H1 (cell line): Measurements from ENCODE around the gene FOXD2. TPM values are rescaled to one million over a fixed set of nuclear protein-coding genes. Genes with fewer than 3 reads are reported as not detected.
A peak's percentile ranks its signal among the peaks of the same experiment; 100 is the strongest.

Experiments used
- CTCF ChIA-PET: fragments of 300-600 bp; sonication (Branson Sonifier 250); formaldehyde crosslinking; loops from one replicate; lab custom pipeline; 2021; ENCODE audit not compliant: partially characterized antibody; lab: Charles Lee
- POLR2A ChIA-PET: fragments of 300-600 bp; sonication (Branson Sonifier 250); formaldehyde crosslinking; loops from one replicate; lab custom pipeline; 2021; ENCODE audit warnings: inconsistent platforms; ENCODE audit not compliant: partially characterized antibody; lab: Charles Lee
- DNase-seq, 2 experiments: peaks; one replicate each; pipeline versions ENCODE4 v3.0.0 to v3.0.0-alpha.2; 2010 to 2022; ENCODE audit warnings: low spot score in 2 of 2, low read depth in 1 of 2, mixed read lengths in 1 of 2
- FAIRE-seq: peaks from 2 replicates; lab custom pipeline; 2011; peaks lifted over from hg19 to GRCh38; lab: Jason Lieb, UNC
- H2AFZ ChIP-seq: 2 replicates; pipeline ENCODE4 v1.8.1; 2012; ENCODE audit warnings: low read length, inconsistent platforms
- H2AK5ac ChIP-seq: 2 replicates; pipeline ENCODE4 v1.6.1; 2013; ENCODE audit warnings: low read depth, low read length
- H2BK120ac ChIP-seq: replicated peaks from 2 replicates; pipeline ENCODE3; 2013; ENCODE audit warnings: low read depth, low read length, inconsistent platforms
- H2BK12ac ChIP-seq: 2 replicates; pipeline ENCODE4 v1.6.1; 2013; ENCODE audit warnings: low read depth, low read length
- H2BK15ac ChIP-seq: 2 replicates; pipeline ENCODE4 v1.6.1; 2013; ENCODE audit warnings: low read length
- H2BK20ac ChIP-seq: 2 replicates; pipeline ENCODE4 v1.6.1; 2013; ENCODE audit warnings: low read length
- H2BK5ac ChIP-seq: 2 replicates; pipeline ENCODE4 v1.6.1; 2013; ENCODE audit warnings: low read depth, low read length
- H3K14ac ChIP-seq: 2 replicates; pipeline ENCODE4 v1.6.1; 2013; ENCODE audit warnings: inconsistent platforms; ENCODE audit not compliant: insufficient read length
- H3K18ac ChIP-seq: 2 replicates; pipeline ENCODE4 v1.6.1; 2013; ENCODE audit warnings: low read length; ENCODE audit errors: extremely low read depth
- H3K23ac ChIP-seq: 2 replicates; pipeline ENCODE4 v1.6.1; 2013; ENCODE audit warnings: inconsistent platforms; ENCODE audit not compliant: insufficient read length
- H3K23me2 ChIP-seq: 2 replicates; pipeline ENCODE4 v1.6.1; 2013; ENCODE audit warnings: low read depth, low read length
- H3K27ac ChIP-seq: 2 replicates; pipeline ENCODE4 v1.6.1; 2011; ENCODE audit warnings: low read depth, low read length, inconsistent platforms
- H3K27me3 ChIP-seq, 4 experiments: replicated peaks in 1 of 4; 1 replicate in 1 of 4; 2 replicates in 3 of 4; pipeline versions ENCODE4 v1.6.1 to v1.8.1; 2011 to 2013; ENCODE audit warnings: low read length in 3 of 4, mild to moderate bottlenecking in 3 of 4, inconsistent platforms in 2 of 4, mixed read lengths in 2 of 4, moderate library complexity in 1 of 4; ENCODE audit not compliant: control insufficient read depth in 3 of 4, insufficient read depth in 3 of 4; ENCODE audit errors: extremely low read depth in 1 of 4
- H3K36me3 ChIP-seq, 4 experiments: 2 replicates each; pipeline versions ENCODE4 v1.6.1 to v1.8.1; 2011 to 2013; ENCODE audit warnings: mild to moderate bottlenecking in 4 of 4, low read length in 3 of 4, moderate library complexity in 2 of 4, control low read depth in 1 of 4, inconsistent platforms in 1 of 4; ENCODE audit not compliant: insufficient read depth in 4 of 4, control insufficient read depth in 2 of 4
- H3K4ac ChIP-seq: replicated peaks from 2 replicates; pipeline ENCODE3; 2013; ENCODE audit warnings: low read length, low read depth, mixed read lengths, inconsistent platforms; ENCODE audit not compliant: insufficient read length
- H3K4me1 ChIP-seq, 4 experiments: replicated peaks in 1 of 4; 1 replicate in 1 of 4; 2 replicates in 3 of 4; pipeline versions ENCODE4 v1.6.1 to v1.8.1; 2011 to 2013; ENCODE audit warnings: low read length in 3 of 4, inconsistent platforms in 2 of 4, mixed read lengths in 1 of 4; ENCODE audit not compliant: insufficient read depth in 4 of 4, control insufficient read depth in 3 of 4
- H3K4me2 ChIP-seq, 2 experiments: 2 replicates each; pipeline versions ENCODE4 v1.6.1 to v1.8.1; 2011 to 2013; ENCODE audit warnings: low read depth in 2 of 2, low read length in 2 of 2, control low read depth in 1 of 2, inconsistent platforms in 1 of 2, mild to moderate bottlenecking in 1 of 2; ENCODE audit not compliant: insufficient read depth in 1 of 2
- H3K4me3 ChIP-seq, 4 experiments: fragments of 200-600, 300-600 bp in 1 of 4; sonication (generic), shearing (Covaris generic), sonication (Bioruptor Twin) in 1 of 4; 2 replicates each; pipeline versions ENCODE4 v1.5.1 to v1.8.1; 2011 to 2016; ENCODE audit warnings: low read length in 4 of 4, low read depth in 3 of 4, control low read depth in 2 of 4, inconsistent platforms in 2 of 4, mild to moderate bottlenecking in 2 of 4, mixed read lengths in 1 of 4, moderate library complexity in 1 of 4; ENCODE audit not compliant: insufficient read depth in 2 of 4; ENCODE audit errors: extremely low read depth in 1 of 4
- H3K56ac ChIP-seq: replicated peaks from 2 replicates; pipeline ENCODE3; 2013; ENCODE audit warnings: low read depth, mild to moderate bottlenecking, mixed read lengths, low read length, inconsistent platforms; ENCODE audit not compliant: insufficient read length
- H3K79me1 ChIP-seq: 2 replicates; pipeline ENCODE4 v1.6.1; 2013; ENCODE audit warnings: low read depth, low read length, control low read depth
- H3K79me2 ChIP-seq, 2 experiments: 2 replicates each; pipeline versions ENCODE4 v1.6.1 to v1.8.1; 2012 to 2013; ENCODE audit warnings: low read length in 2 of 2, mild to moderate bottlenecking in 2 of 2, inconsistent platforms in 1 of 2; ENCODE audit not compliant: insufficient read depth in 2 of 2, control insufficient read depth in 1 of 2
- H3K9ac ChIP-seq, 4 experiments: replicated peaks in 1 of 4; 1 replicate in 1 of 4; 2 replicates in 3 of 4; pipeline versions ENCODE4 v1.6.1 to v1.8.1; 2011 to 2013; ENCODE audit warnings: low read depth in 3 of 4, low read length in 3 of 4, control low read depth in 2 of 4, mild to moderate bottlenecking in 2 of 4, moderate library complexity in 2 of 4, inconsistent platforms in 1 of 4; ENCODE audit errors: extremely low read depth in 1 of 4
- H3K9me3 ChIP-seq, 2 experiments: 2 replicates each; pipeline versions ENCODE4 v1.6.1 to v1.8.1; 2012 to 2013; ENCODE audit warnings: mild to moderate bottlenecking in 2 of 2, moderate library complexity in 2 of 2, control low read depth in 1 of 2, inconsistent platforms in 1 of 2, low read depth in 1 of 2, low read length in 1 of 2, mixed read lengths in 1 of 2; ENCODE audit not compliant: insufficient read depth in 2 of 2
- H4K20me1 ChIP-seq, 2 experiments: replicated peaks in 1 of 2; 2 replicates each; pipeline versions ENCODE3 to v1.8.1; 2011 to 2013; ENCODE audit warnings: inconsistent platforms in 2 of 2, low read length in 2 of 2, mild to moderate bottlenecking in 1 of 2; ENCODE audit not compliant: insufficient read depth in 2 of 2, control insufficient read depth in 1 of 2
- H4K5ac ChIP-seq: 2 replicates; pipeline ENCODE4 v1.6.1; 2013; ENCODE audit warnings: low read length, low read depth, mixed read lengths, inconsistent platforms; ENCODE audit not compliant: insufficient read length
- H4K8ac ChIP-seq: 2 replicates; pipeline ENCODE4 v1.8.0; 2013; ENCODE audit warnings: mild to moderate bottlenecking, moderate library complexity, low read length, inconsistent platforms; ENCODE audit not compliant: insufficient read depth; ENCODE audit errors: extremely low read depth
- H4K91ac ChIP-seq: replicated peaks from 2 replicates; pipeline ENCODE3; 2013; ENCODE audit warnings: low read length, mixed read lengths, inconsistent platforms; ENCODE audit not compliant: insufficient read length
- CBX8 ChIP-seq: fragments of 300-800, 300-1000 bp; sonication (generic); IDR thresholded peaks from 2 replicates; pipeline ENCODE4 v1.7.1; 2016; ENCODE audit warnings: low read depth, low read length, borderline replicate concordance
- CTBP2 ChIP-seq: IDR thresholded peaks from 2 replicates; pipeline ENCODE4 v1.7.0; 2011; ENCODE audit warnings: borderline replicate concordance, mild to moderate bottlenecking, moderate library complexity, mixed read lengths, low read length; ENCODE audit not compliant: insufficient read depth, insufficient read length
- PHF8 ChIP-seq: fragments of 200-600 bp; sonication (generic); conservative IDR thresholded peaks from 2 replicates; pipeline ENCODE4 v1.7.1; 2012; ENCODE audit warnings: low read depth, mild to moderate bottlenecking, inconsistent platforms, low read length, moderate library complexity
- RNF2 ChIP-seq: fragments of 200-900, 300-1000 bp; sonication (generic); IDR thresholded peaks from 2 replicates; pipeline ENCODE4 v1.7.1; 2016; ENCODE audit warnings: borderline replicate concordance, low read depth, mild to moderate bottlenecking, antibody characterized with exemption, low read length; ENCODE audit not compliant: poor library complexity, severe bottlenecking; ENCODE audit errors: missing control alignments
- SUZ12 ChIP-seq: fragments of 200-600 bp; sonication (generic); IDR thresholded peaks from 2 replicates; pipeline ENCODE4 v1.6.1; 2012; ENCODE audit warnings: mild to moderate bottlenecking, inconsistent platforms, low read length, moderate library complexity, mixed read lengths
- TAF1 ChIP-seq: IDR thresholded peaks from 2 replicates; pipeline ENCODE4 v1.6.1; 2011; ENCODE audit warnings: mild to moderate bottlenecking, low read depth, low read length
- WGBS, 2 experiments: shearing (Covaris generic) in 1 of 2; methylation state at CpG; one replicate each; pipeline versions ENCODE4 v1.1.6 to v1.1.7; 2013 to 2015; ENCODE audit warnings: low lambda C conversion rate in 2 of 2, mixed read lengths in 2 of 2, inconsistent platforms in 1 of 2, low coverage in 1 of 2, missing lambda C conversion rate in 1 of 2; ENCODE audit not compliant: insufficient replicate concordance in 2 of 2, insufficient coverage in 1 of 2, insufficient read length in 1 of 2; ENCODE audit errors: extremely low coverage in 1 of 2, missing lambda C conversion rate in 1 of 2; 5-methylcytosine and 5-hydroxymethylcytosine counted together
- polyA plus RNA-seq, 7 experiments: library from polyadenylated mRNA; depleted of rRNA in 3 of 7; stranded (reverse) in 5 of 7; unstranded in 2 of 7; fragments of >200 nt in 5 of 7; fragments of 200-250 nt in 2 of 7; gene quantifications; 1 replicate in 5 of 7; 2 replicates in 1 of 7; 4 replicates in 1 of 7; pipeline versions ENCODE4 v1.2.1 to v1.2.3, GENCODE V29; 2011 to 2013; ENCODE audit warnings: missing spikeins in 2 of 7, mixed read lengths in 2 of 7
- total RNA-seq: library from RNA; stranded (reverse); fragmentation: NEBNext Ultra II Directional; extraction: Animal tissue kit (Norgen Biotek cat#: 25700); gene quantifications from 2 replicates; pipeline ENCODE4 v1.2.1, GENCODE V29; 2021

FOXD2 gene
- total and polyA plus RNA-seq, 2 of the 8 experiments (the other 6 are each of a cell fraction or from before 2014, with no cell fraction given), result not detected

DNA sequence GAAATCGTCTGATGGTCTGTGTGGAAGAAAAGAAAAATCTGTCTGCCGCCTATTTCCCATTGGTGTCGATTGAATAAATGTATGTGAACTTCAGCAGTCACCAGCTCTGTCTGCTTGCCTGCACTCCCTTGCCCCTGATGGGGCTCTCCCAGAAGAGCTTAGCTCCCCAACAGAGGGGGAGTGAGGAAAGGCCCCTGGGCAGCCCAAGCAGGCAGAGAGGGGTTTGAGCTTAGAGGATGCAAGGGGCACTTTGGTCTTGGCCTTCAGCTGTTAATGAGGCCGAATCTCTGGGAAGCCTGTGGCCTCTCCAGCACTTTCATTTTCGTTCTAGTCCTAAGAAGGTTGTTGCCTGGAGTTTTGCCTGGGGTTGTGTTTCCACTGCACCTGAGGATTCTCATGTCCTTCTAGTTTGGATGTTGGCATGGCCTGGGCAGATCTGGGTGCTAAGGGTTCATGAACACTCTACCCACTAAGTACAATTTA is 2.8 kb downstream of the FOXD2 start:
- peak in 1 of 2 experiments; percentile 63 for DNase-seq
- Histone ChIP-seq H3K23ac (no peak overlapping the region), H3K18ac (no peak overlapping the region), H3K79me2 (no peaks in the 10 kb centered on the region), H2BK15ac (no peak overlapping the region), H3K4me3 (no peak overlapping the region), H3K4me1 (peaks cover 9 to 37% (median 16%) of the 10 kb centered on the region in 4 experiments), H3K4me2 (no peak overlapping the region), H4K20me1 (peaks cover 12 to 15% of the 10 kb centered on the region in 2 experiments), H2AK5ac (no peak overlapping the region; the same call in 1 of the 2 replicates), H3K9me3 (no peaks in the 10 kb centered on the region; a peak in 1 of 4 replicates), H2BK5ac (no peak overlapping the region), H2BK20ac (no peak overlapping the region), H3K79me1 (no peaks in the 10 kb centered on the region), H2BK12ac (no peak overlapping the region), H4K5ac (no peak overlapping the region), H3K23me2 (peaks cover 16% of the 10 kb centered on the region; the same call in 1 of the 2 replicates), H3K27ac (no peak overlapping the region), H3K36me3 (peaks cover 0 to 10% (median 0%) of the 10 kb centered on the region in 4 experiments; a peak in 1 of 8 replicates), H3K27me3 (peaks cover 92 to 99% (median 97%) of the 10 kb centered on the region in 4 experiments), H3K4ac (no peak overlapping the region), H3K9ac (no peak overlapping the region), H2BK120ac (no peak overlapping the region), H4K8ac (no peak overlapping the region), H2AFZ (no peak overlapping the region), H3K56ac (no peak overlapping the region), H3K14ac (no peak overlapping the region), H4K91ac (no peak overlapping the region)
- peak; percentile 50; the same call in 1 of the 2 replicates for TF ChIP-seq CBX8
- peak; percentile 20 for TF ChIP-seq SUZ12
- TF ChIP-seq PHF8, result no peak
- peak; percentile 96 for TF ChIP-seq CTBP2
- peak; percentile 54 for TF ChIP-seq RNF2
- no peak for TF ChIP-seq TAF1
- FAIRE-seq, result no peak
- 15% methylated on average over 5 of the region's 5 CpGs; no CpG with 5 or more reads in 1 of the 2 experiments for WGBS, 2 experiments
- ChIA-PET CTCF (interaction anchor here (0.7 to 3.5 kb wide), 11 partner anchors 9 to 658 kb away, joined by 3 to 40 read pairs (median 8); no protein-coding TSS in a partner anchor), POLR2A (interaction anchor here (0.9 to 1.2 kb wide), 2 partner anchors 8 to 9 kb away, joined by 3 to 4 read pairs; no protein-coding TSS in a partner anchor)
